D721Med (cell line): ENCODE data around the gene FDXACB1.
"Not testable (repeated sequence)": the region's sequence is repeated elsewhere in the genome, so short reads cannot be mapped to it uniquely, and the experiment has no call there.

Experiments used
- DNase-seq: peaks from one replicate; pipeline ENCODE4 v3.0.0; 2011; ENCODE audit warnings: low spot score; ENCODE audit not compliant: insufficient read length
- FAIRE-seq: peaks from 2 replicates; lab custom pipeline; 2011; peaks lifted over from hg19 to GRCh38; lab: Jason Lieb, UNC
- CTCF ChIP-seq: IDR thresholded peaks from 2 replicates; pipeline ENCODE4 v1.5.1; 2012; ENCODE audit warnings: mild to moderate bottlenecking, control low read depth; ENCODE audit not compliant: insufficient read depth; ENCODE audit errors: missing control alignments

Gene FDXACB1

GRCh38 chr11:111908639-111909305 is 29.8 kb upstream of the FDXACB1 start:
- TF ChIP-seq CTCF: no peak
- FAIRE-seq: no peak
- no peak for DNase-seq

- no peak for FAIRE-seq
- TF ChIP-seq CTCF: no peak
- DNase-seq: no peak
These were observed 27.7 kb upstream of the FDXACB1 start for GRCh38 chr11:111906680-111907079.

GRCh38 chr11:111905411-111905810 is 26.4 kb upstream of the FDXACB1 start:
- DNase-seq: no peak
- no peak for TF ChIP-seq CTCF
- FAIRE-seq: no peak

GRCh38 chr11:111886844-111887243 is 7.9 kb upstream of the FDXACB1 start:
- DNase-seq (no peak), FAIRE-seq (no peak)

GRCh38 chr11:111886032-111886431 is 7.1 kb upstream of the FDXACB1 start:
- FAIRE-seq (no peak), DNase-seq (no peak)
- TF ChIP-seq CTCF: no peak

More at GRCh38 chr11:111886844-111887243, 7.9 kb upstream of the FDXACB1 start:
- TF ChIP-seq CTCF: no peak

GRCh38 chr11:111885053-111885452 is 6.1 kb upstream of the FDXACB1 start:
- DNase-seq, FAIRE-seq: not testable (repeated sequence)

GRCh38 chr11:111882202-111882601 is 3.2 kb upstream of the FDXACB1 start:
- DNase-seq: no peak
- TF ChIP-seq CTCF: no peak
- no peak for FAIRE-seq

GRCh38 chr11:111879637-111879960 is 634 bp upstream of the FDXACB1 start:
- TF ChIP-seq CTCF: no peak
- no peak for DNase-seq
- FAIRE-seq: no peak
